GM19193 (cell line): Measurements from ENCODE around the gene PNPLA2.

ENCODE experiments used
- POLR2A ChIP-seq: IDR thresholded peaks from 4 replicates; pipeline ENCODE4 v1.6.1; 2011; ENCODE audit not compliant: insufficient read depth, insufficient read length; ENCODE audit errors: extremely low read depth

The PNPLA2 gene

DNA sequence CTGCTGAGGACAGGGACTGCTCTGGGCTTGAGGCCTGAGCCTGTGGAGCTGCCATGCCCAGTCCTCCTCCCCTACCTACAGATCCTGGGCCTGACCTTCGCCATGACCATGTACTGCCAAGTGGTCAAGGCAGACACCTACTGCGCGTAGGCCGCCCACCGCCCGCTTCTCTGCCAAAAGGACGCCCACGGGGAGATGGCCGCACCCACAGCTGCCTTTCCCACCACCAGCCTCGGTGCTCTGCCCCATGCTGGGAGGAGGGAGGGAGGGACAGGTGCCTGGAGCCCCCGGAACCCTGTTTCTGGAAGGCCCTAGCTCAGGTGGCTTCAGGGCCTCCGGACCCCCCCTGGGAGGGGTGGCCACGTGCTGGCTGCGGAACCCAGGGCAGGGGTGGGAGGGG lies 47.8 kb downstream of the PNPLA2 start:
- no peak for TF ChIP-seq POLR2A

DNA sequence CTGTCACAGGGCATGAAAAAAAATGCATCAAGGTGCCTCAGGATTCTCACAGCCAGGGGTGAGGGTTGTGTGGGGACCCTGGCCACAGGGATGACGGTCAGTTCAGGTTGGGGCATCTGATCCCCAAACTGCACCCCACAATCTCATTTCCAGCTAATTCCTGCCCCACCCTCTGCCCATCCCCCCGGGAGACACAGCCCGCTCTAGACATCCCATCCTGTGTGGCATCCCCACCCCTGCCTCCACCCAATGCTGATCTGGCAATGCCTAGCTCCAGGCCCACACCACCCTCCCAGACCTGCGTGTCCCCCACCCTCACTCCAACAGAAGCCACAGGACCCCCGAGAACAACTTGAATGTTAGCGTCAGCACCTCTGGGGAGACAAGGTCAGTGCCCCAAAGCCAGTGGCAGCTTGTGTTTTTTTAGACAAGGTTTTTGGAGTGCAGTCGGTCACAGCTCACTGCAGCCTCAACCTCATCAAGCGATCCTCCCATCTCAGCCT lies 49.2 kb downstream of the PNPLA2 start:
- TF ChIP-seq POLR2A: no peak

DNA sequence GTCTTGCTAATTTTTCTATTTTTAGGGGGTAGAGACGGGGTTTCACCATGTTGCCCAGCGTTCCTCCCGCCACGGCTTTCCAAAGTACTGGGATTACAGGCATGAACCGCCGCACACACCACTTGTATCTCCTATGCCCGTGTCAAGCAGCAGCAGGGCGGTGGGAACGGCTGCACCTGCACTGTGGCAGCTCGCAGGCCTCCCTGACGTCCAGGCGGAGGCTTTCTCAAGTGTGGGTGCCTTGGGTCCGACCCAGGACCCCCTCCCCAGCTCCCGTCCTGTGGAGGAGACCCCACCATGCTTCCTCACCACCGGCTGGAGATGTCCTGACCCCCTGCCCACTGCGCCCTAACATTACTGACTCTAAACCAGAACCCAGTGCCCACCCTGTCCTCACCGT lies 49.7 kb downstream of the PNPLA2 start:
- no peak for TF ChIP-seq POLR2A

DNA sequence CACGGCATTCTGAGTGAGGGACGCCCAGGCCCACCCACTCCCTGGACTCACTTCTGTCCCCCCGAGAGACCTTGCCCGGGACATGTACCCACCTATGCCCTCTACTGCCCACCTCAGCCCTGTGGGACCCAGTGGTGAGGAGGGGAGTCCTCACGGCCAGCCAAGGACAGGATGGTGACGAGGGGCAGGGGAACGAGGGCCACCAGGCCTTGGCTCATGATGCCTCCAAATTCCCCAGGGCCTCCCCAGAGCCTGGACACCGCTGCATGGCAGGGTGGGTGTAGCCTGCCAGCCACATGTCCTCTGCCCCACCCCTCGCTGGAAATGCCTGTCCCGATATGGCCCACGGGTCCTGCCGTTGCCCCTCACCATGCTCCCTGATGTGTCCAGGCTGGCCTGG lies 50.1 kb downstream of the PNPLA2 start:
- no peak for TF ChIP-seq POLR2A

DNA sequence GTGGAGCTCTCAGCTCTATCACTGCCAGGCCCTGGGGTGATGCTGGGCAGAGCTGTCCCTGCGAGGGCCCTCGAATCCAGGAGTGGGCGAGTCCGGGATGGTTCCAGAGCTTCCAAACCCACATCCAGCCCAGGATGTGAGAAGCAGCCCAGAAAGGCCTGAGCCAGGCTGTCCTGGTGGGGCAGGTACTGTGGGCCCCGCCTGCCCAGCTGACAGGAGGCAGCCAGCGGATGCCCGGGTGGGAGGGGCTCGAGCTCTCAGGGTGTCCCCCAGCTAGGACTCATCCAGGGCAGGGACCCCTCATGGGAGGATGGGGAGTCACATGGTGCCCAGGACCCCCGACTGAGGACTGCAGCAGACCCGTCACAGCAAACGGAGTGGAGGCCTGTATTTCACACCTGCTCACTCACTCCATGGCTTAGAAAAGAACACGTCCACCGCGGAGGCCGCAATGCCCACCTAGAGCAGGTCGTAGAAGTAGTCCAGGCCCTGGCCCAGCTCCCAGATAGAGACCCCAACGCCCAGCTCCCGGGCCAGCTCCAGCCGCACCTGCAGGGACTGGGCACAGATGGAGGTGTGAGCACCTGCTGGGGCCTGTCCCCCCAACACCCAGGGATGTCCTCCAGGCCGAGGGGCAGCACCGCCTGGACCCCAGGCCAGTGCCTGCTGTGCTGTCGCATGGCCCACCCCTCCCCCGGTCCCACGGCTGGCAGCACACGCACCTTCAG lies 50.8 kb downstream of the PNPLA2 start:
- TF ChIP-seq POLR2A: no peak

DNA sequence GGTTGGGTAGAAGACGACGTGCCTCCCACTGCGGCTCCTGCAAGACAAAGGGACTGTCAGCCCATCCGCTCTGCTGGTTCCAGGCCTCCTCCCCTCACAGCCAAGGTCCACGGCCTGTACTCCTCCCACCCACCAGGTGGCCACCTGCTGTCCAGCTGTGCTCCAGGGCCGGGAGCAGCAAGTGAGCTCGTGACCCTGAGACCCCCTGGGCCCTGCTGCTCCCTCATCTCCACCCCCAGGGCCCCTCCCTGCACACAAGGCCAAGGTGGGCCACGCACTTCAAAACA lies 51.4 kb downstream of the PNPLA2 start:
- TF ChIP-seq POLR2A: no peak

DNA sequence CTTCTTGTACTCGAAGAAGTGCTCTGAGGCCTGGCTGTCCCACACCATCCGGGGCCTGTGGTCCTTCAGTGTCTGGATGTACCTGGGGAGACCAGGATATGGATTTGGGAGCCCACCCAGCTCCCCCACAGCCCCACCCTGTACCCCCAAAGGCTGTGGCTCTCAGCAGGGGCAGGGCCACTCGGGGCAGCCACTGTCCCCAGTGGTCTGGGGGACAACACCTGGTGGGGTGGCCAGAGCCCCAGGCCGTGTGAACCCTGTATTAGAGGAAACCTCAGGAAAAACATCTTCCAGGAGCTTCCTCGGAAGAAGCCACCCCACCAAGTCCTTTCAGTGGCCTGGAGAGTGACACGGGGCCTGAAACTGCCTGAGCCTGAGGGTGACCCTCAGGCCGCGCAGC lies 51.7 kb downstream of the PNPLA2 start:
- no peak for TF ChIP-seq POLR2A

DNA sequence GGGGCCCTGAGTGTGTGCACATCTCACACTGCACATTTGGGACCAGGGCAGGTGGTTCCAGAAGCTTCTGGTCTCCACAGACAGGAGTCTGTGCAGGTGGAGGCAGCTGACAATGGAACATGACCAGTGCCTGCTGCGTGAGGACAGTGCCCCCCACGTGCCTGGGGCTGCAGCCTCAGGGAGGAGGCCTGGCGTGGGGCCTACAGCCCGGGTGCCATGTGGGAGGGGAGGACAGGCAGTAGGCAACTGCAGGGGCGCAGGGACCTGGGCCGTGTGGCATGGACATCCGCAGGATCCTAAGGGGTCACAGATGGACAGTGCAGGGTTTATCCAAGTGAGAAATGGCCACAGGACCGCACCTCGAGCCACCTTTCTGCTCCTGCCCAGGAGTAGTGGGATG lies 52.8 kb downstream of the PNPLA2 start:
- no peak for TF ChIP-seq POLR2A

DNA sequence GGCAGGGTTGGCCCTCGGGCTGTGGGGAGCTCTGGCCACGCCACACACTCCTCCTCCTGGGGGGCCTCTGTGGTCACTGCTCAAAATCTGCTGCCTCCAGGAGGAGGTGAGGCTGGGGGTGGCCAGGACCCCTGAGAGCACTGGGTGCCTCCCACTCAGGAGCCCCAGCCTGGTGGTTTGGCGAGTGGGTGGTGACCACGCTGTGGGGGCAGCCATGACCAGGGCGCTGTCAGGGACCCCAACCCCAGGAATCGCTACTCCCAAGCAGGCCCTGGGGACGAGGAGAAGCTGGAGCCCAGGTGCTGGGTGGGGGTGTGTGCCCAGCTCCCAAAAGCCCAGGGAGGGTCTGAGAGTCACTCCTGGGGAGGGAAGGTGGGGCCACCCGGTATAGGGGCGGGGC lies 54.1 kb downstream of the PNPLA2 start:
- TF ChIP-seq POLR2A: no peak

DNA sequence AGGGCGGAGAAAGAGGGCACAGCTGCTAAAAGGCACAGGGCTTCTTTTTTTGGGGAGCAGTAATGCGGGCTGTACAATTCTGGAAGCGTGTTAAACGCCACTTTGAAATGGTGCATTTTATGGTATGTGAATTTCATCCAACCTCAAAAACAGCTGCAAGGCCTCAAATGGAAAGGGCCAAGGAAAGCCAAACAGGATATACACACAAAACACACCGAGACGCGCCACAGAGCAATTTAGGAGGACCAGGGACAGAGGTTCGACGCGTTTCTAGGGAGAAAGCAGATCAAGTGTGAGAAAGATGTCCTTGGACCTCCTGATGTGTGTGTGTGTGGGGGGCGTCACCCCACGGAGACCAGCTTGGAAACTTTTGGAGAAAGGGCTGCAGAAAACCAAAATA lies 55.0 kb downstream of the PNPLA2 start:
- no peak for TF ChIP-seq POLR2A
